PC-9 (cell line): ENCODE results near the gene DCTN1. TPM values are rescaled to one million over a fixed set of nuclear protein-coding genes. Genes with fewer than 3 reads are reported as not detected.

Source experiments
- BruUV-seq: library from RNA; stranded (reverse); fragments of 400-500 nt; replicated peaks from 2 replicates; lab custom pipeline; 2021; lab: Mats Ljungman, UMichigan
- CTCF ChIA-PET: fragments of 300-600 bp; sonication (Branson Sonifier 250); formaldehyde crosslinking; loops from one replicate; lab custom pipeline; 2022; ENCODE audit warnings: antibody characterized with exemption; lab: Charles Lee
- POLR2A ChIA-PET: fragments of 300-600 bp; sonication (Branson Sonifier 250); formaldehyde crosslinking; loops from one replicate; lab custom pipeline; 2022; ENCODE audit warnings: antibody characterized with exemption; ENCODE audit not compliant: unreplicated experiment; lab: Charles Lee
- DNase-seq, 2 experiments: peaks; one replicate each; pipeline versions ENCODE4 v3.0.0 to v3.0.0-alpha.2; 2015 to 2022; ENCODE audit warnings: mixed read lengths in 1 of 2
- H2AFZ ChIP-seq: fragments of 200-600 bp; sonication (generic); 2 replicates; pipeline ENCODE4 v1.8.1; 2017; ENCODE audit warnings: antibody characterized with exemption
- H3F3A ChIP-seq: fragments of 200-600 bp; sonication (generic); 2 replicates; pipeline ENCODE4 v1.8.1; 2017; ENCODE audit warnings: antibody characterized with exemption, mild to moderate bottlenecking, low read depth; ENCODE audit not compliant: insufficient read depth
- H3K27ac ChIP-seq: fragments of 200-600 bp; sonication (generic); 2 replicates; pipeline ENCODE4 v1.6.1; 2016; ENCODE audit warnings: mixed run types
- H3K27me3 ChIP-seq: fragments of 200-600 bp; sonication (generic); 2 replicates; pipeline ENCODE4 v1.6.1; 2016; ENCODE audit warnings: low read depth, mixed run types; ENCODE audit not compliant: insufficient read depth
- H3K36me3 ChIP-seq: fragments of 200-600 bp; sonication (generic); 2 replicates; pipeline ENCODE4 v1.6.1; 2016; ENCODE audit warnings: low read depth, mixed run types
- H3K4me1 ChIP-seq: fragments of 200-600 bp; sonication (generic); replicated peaks from 2 replicates; pipeline ENCODE4 v1.6.1; 2016; ENCODE audit warnings: mixed run types; ENCODE audit not compliant: insufficient read depth
- H3K4me2 ChIP-seq: fragments of 200-600 bp; sonication (generic); 2 replicates; pipeline ENCODE4 v1.6.1; 2017; ENCODE audit warnings: mixed run types
- H3K4me3 ChIP-seq: fragments of 200-600 bp; sonication (generic); 2 replicates; pipeline ENCODE4 v1.6.1; 2016; ENCODE audit warnings: mixed run types
- H3K79me2 ChIP-seq: fragments of 200-600 bp; sonication (generic); 2 replicates; pipeline ENCODE4 v1.6.1; 2017; ENCODE audit warnings: low read depth, mixed run types
- H3K9me2 ChIP-seq: fragments of 200-600 bp; sonication (generic); 2 replicates; pipeline ENCODE4 v1.8.1; 2017; ENCODE audit warnings: mild to moderate bottlenecking; ENCODE audit not compliant: insufficient read depth
- H3K9me3 ChIP-seq: fragments of 200-600 bp; sonication (generic); 2 replicates; pipeline ENCODE4 v1.8.1; 2016; ENCODE audit warnings: low read depth; ENCODE audit not compliant: insufficient read depth
- H4K20me1 ChIP-seq: fragments of 200-600 bp; sonication (generic); 2 replicates; pipeline ENCODE4 v1.8.1; 2017; ENCODE audit not compliant: insufficient read depth
- CTCF ChIP-seq: fragments of 200-600 bp; sonication (generic); conservative IDR thresholded peaks from 2 replicates; pipeline ENCODE4 v1.6.1; 2017; ENCODE audit warnings: mixed run types, antibody characterized with exemption, mild to moderate bottlenecking, moderate library complexity
- EZH2 ChIP-seq: fragments of 200-600 bp; sonication (generic); IDR thresholded peaks from 2 replicates; pipeline ENCODE4 v1.8.0; 2017; ENCODE audit warnings: antibody characterized with exemption, low read depth
- intact Hi-C: fragments of 100-400 bp; cut with micrococcal nuclease; formaldehyde crosslinking; loops from one replicate; pipeline ENCODE4 v1.10.0; 2022; ENCODE audit not compliant: unreplicated experiment
- total RNA-seq: library from RNA; stranded (reverse); gene quantifications from 2 replicates; pipeline ENCODE4 v1.2.3, GENCODE V29; 2021

The DCTN1 gene
- total RNA-seq, 1 experiment from 2014 or later = 130 TPM

- H3K4me2 ChIP-seq = no peak overlapping the region
- H3K9me2 ChIP-seq = no peaks in the 10 kb centered on the region
- intact Hi-C loops = loop anchor here (5.0 kb wide), 2 partner anchors 200 to 255 kb away; no protein-coding TSS in a partner anchor
- peaks cover 19% of the 10 kb centered on the region; the same call in 1 of the 2 replicates for H3K27me3 ChIP-seq
- ChIA-PET POLR2A (no interaction called here), CTCF (no interaction called here)
- H3F3A ChIP-seq = no peaks in the 10 kb centered on the region
- no TSS peak for BruUV-seq
- DNase-seq = no peak
- H3K36me3 ChIP-seq = no peaks in the 10 kb centered on the region
- TF ChIP-seq EZH2 (no peak), CTCF (no peak)
- H3K4me1 ChIP-seq = no peaks in the 10 kb centered on the region
- H3K79me2 ChIP-seq = no peaks in the 10 kb centered on the region
- no peaks in the 10 kb centered on the region for H4K20me1 ChIP-seq
- H3K27ac ChIP-seq = no peak overlapping the region
- no peak overlapping the region for H3K4me3 ChIP-seq
- no peaks in the 10 kb centered on the region for H3K9me3 ChIP-seq
- no peak overlapping the region for H2AFZ ChIP-seq
Measured at GRCh38 chr2:74332550-74333174, 47.4 kb downstream of the DCTN1 start.

- H4K20me1 ChIP-seq = no peaks in the 10 kb centered on the region
Measured at GRCh38 chr2:74328573-74328972, 51.5 kb downstream of the DCTN1 start.

GRCh38 chr2:74328074-74328473 lies 52.0 kb downstream of the DCTN1 start:
- POLR2A ChIA-PET = no interaction called here
- CTCF ChIA-PET = no interaction called here
- H3K36me3 ChIP-seq = no peaks in the 10 kb centered on the region
- no peak overlapping the region for H3K4me3 ChIP-seq
- BruUV-seq = no TSS peak
- peaks cover 25% of the 10 kb centered on the region; the same call in 1 of the 2 replicates for H3K27me3 ChIP-seq
- no peak overlapping the region for H3K27ac ChIP-seq
- no peaks in the 10 kb centered on the region for H3K9me2 ChIP-seq
- H4K20me1 ChIP-seq = no peaks in the 10 kb centered on the region
- intact Hi-C loops = no loop called here
- H3K79me2 ChIP-seq = no peaks in the 10 kb centered on the region
- no peaks in the 10 kb centered on the region for H3F3A ChIP-seq
- DNase-seq = no peak
- no peak overlapping the region for H2AFZ ChIP-seq
- no peak overlapping the region for H3K4me2 ChIP-seq
- no peaks in the 10 kb centered on the region for H3K9me3 ChIP-seq
- TF ChIP-seq CTCF (no peak), EZH2 (no peak)
- no peaks in the 10 kb centered on the region for H3K4me1 ChIP-seq

More at GRCh38 chr2:74328573-74328972, 51.5 kb downstream of the DCTN1 start:
- DNase-seq = no peak
- no peak overlapping the region for H3K4me2 ChIP-seq
- H3K27ac ChIP-seq = no peak overlapping the region
- POLR2A ChIA-PET = no interaction called here
- no peaks in the 10 kb centered on the region for H3K4me1 ChIP-seq
- intact Hi-C loops = no loop called here
- H3F3A ChIP-seq = no peaks in the 10 kb centered on the region
- no TSS peak for BruUV-seq
- no peak for TF ChIP-seq EZH2
- TF ChIP-seq CTCF = no peak
- H3K4me3 ChIP-seq = no peak overlapping the region
- no peak overlapping the region for H2AFZ ChIP-seq
- no peaks in the 10 kb centered on the region for H3K9me3 ChIP-seq
- H3K27me3 ChIP-seq = peaks cover 25% of the 10 kb centered on the region; the same call in 1 of the 2 replicates
- CTCF ChIA-PET = no interaction called here
- H3K36me3 ChIP-seq = no peaks in the 10 kb centered on the region
- no peaks in the 10 kb centered on the region for H3K79me2 ChIP-seq
- no peaks in the 10 kb centered on the region for H3K9me2 ChIP-seq
